Neural crest cell (in vitro differentiated cells): ENCODE data around the gene AGBL4. TPM values are rescaled to one million over a fixed set of nuclear protein-coding genes. Genes with fewer than 3 reads are reported as not detected.

Experiments
- DNase-seq: peaks from one replicate; pipeline ENCODE4 v3.0.0; 2021; ENCODE audit warnings: low read depth, mixed read lengths, low spot score
- H3K27ac Mint-ChIP-seq: one replicate; pipeline ENCODE4 v1.8.0; 2021; ENCODE audit warnings: mild to moderate bottlenecking, mixed read lengths; ENCODE audit not compliant: unreplicated experiment
- H3K27me3 Mint-ChIP-seq: 2 replicates; pipeline ENCODE4 v1.8.0; 2021; ENCODE audit warnings: low read depth, mild to moderate bottlenecking, mixed read lengths
- H3K36me3 Mint-ChIP-seq: 2 replicates; pipeline ENCODE4 v1.8.0; 2021; ENCODE audit warnings: low read depth, mild to moderate bottlenecking, mixed read lengths
- H3K4me1 Mint-ChIP-seq: 2 replicates; pipeline ENCODE4 v1.8.0; 2021; ENCODE audit warnings: mixed read lengths
- H3K4me3 Mint-ChIP-seq: one replicate; pipeline ENCODE4 v1.8.0; 2021; ENCODE audit warnings: mild to moderate bottlenecking, mixed read lengths
- H3K9me3 Mint-ChIP-seq: 2 replicates; pipeline ENCODE4 v1.8.0; 2021; ENCODE audit warnings: mixed read lengths
- CTCF ChIP-seq: fragments of 200-600 bp; sonication (generic); conservative IDR thresholded peaks from 2 replicates; pipeline ENCODE4 v1.5.0; 2021; ENCODE audit warnings: antibody characterized with exemption, mild to moderate bottlenecking
- total RNA-seq: library from RNA; stranded (reverse); gene quantifications from 2 replicates; pipeline ENCODE4 v1.2.1, GENCODE V29; 2021

AGBL4 gene
- total RNA-seq, 1 donor from 2014 or later = 0.09 TPM

DNA sequence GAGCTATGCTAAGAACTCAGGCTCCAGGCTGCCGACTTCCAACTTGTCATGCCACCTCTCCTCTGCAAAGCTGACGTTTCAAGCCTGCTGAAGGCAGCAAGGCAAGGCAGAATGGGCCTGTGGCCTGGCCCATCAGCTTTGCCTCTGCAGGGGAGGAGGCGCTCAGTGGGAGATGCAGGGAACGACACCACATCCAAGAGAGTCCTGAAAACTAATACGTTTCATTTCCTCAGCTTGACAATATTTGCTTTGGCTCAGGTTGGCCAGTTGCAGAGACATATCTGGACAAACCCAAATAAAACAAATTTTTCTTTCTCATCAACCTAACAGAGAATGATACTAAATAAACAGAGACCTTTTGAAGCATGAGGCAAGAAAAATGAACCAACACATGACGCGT, 1282.4 kb downstream of the AGBL4 start:
- TF ChIP-seq CTCF = no peak
- H3K9me3 Mint-ChIP-seq = no peaks in the 10 kb centered on the region
- H3K4me3 Mint-ChIP-seq = no peak overlapping the region
- H3K27me3 Mint-ChIP-seq = no peaks in the 10 kb centered on the region
- H3K4me1 Mint-ChIP-seq = peaks cover 21% of the 10 kb centered on the region
- DNase-seq = no peak
- peaks cover 21% of the 10 kb centered on the region for H3K36me3 Mint-ChIP-seq
- H3K27ac Mint-ChIP-seq = no peak overlapping the region

DNA sequence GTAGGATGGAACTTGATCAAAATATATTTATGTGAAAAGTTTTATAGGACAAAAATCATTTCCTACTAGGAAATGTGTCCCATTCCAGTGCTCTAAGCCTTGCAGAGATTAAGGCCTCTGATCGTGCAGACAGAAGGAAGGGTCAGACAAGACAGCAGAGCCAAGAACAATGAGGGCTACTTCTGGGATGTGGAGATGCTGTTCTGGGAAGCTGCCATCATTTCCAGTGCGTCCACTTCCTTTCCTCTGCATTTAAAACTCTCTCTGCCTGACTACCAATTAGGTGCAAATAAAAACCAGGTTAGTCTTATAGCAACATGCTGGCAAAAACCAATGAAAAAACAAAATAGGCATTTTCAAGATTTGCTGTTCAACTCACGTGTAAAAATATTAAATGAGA, 1283.1 kb downstream of the AGBL4 start:
- Mint-ChIP-seq H3K4me1 (peaks cover 22% of the 10 kb centered on the region), H3K4me3 (no peak overlapping the region), H3K27ac (no peak overlapping the region), H3K27me3 (no peaks in the 10 kb centered on the region), H3K36me3 (peaks cover 27% of the 10 kb centered on the region), H3K9me3 (no peaks in the 10 kb centered on the region)
- DNase-seq = no peak
- TF ChIP-seq CTCF = no peak

- no peak overlapping the region for H3K4me3 Mint-ChIP-seq
- DNase-seq = no peak
- H3K27me3 Mint-ChIP-seq = no peaks in the 10 kb centered on the region
- H3K4me1 Mint-ChIP-seq = peaks cover 11% of the 10 kb centered on the region
- H3K9me3 Mint-ChIP-seq = no peaks in the 10 kb centered on the region
- peaks cover 28% of the 10 kb centered on the region for H3K36me3 Mint-ChIP-seq
- no peak for TF ChIP-seq CTCF
- no peak overlapping the region for H3K27ac Mint-ChIP-seq
Observed at GRCh38 chr1:48739091-48739490, 1284.7 kb downstream of the AGBL4 start.

DNA sequence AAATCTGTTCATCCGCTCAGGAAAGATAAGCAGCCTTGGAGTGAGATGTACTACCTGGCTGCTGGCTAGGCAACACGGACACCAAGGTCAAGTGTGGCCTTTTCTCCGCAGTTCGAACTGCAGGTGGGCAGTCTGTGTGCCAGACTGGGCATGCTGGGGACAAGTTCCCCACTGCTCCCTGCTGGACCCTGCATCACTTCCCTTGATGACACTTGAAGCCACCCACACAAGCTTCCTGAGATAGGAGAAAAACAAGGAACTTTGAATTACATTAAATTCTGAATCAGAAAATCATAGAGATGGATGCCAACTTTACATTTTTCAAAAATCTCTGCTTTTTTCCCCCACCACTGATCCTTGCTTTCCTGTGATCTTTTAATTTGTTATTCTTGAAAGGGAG, 1285.4 kb downstream of the AGBL4 start:
- Mint-ChIP-seq H3K27ac (no peak overlapping the region), H3K27me3 (no peaks in the 10 kb centered on the region), H3K4me3 (no peak overlapping the region), H3K4me1 (peaks cover 11% of the 10 kb centered on the region), H3K36me3 (peaks cover 31% of the 10 kb centered on the region), H3K9me3 (no peaks in the 10 kb centered on the region)
- no peak for TF ChIP-seq CTCF
- no peak for DNase-seq

DNA sequence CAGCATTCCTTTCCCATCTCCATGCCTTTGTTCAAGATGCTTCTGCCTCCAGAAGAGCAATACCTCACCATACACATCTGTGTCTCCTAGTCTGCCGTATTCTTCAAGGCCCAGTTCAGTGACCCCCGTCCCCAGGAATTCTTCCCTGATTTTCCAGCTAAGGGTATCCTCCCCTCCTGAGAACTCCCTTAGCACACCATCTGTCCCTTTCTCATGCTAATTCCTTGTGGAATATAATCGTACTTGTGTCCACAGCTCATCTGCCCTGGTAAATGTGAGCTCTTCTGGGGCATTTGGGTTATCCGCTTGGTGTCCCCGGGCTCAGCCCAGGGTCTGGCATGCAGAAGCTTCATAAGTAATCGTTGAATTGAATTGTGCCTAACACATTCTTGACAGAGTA, 1288.0 kb downstream of the AGBL4 start:
- no peak for DNase-seq
- H3K4me1 Mint-ChIP-seq = peaks cover 11% of the 10 kb centered on the region
- peak overlapping the region; percentile 87 for H3K27ac Mint-ChIP-seq
- no peaks in the 10 kb centered on the region for H3K27me3 Mint-ChIP-seq
- peaks cover 31% of the 10 kb centered on the region for H3K36me3 Mint-ChIP-seq
- TF ChIP-seq CTCF = no peak
- no peaks in the 10 kb centered on the region for H3K9me3 Mint-ChIP-seq
- H3K4me3 Mint-ChIP-seq = no peak overlapping the region
